Fibroblast of lung (primary cell): ENCODE results near the gene TMEM117.

Experiments used
- CTCF ChIP-seq, 2 donors: IDR thresholded peaks in 1 of 2; conservative IDR thresholded peaks in 1 of 2; 1 replicate in 1 of 2; 2 replicates in 1 of 2; pipeline ENCODE4 v1.5.1; 2011 to 2012; ENCODE audit warnings: low read length in 2 of 2, control low read depth in 1 of 2, inconsistent platforms in 1 of 2, low read depth in 1 of 2, mild to moderate bottlenecking in 1 of 2
- EZH2 ChIP-seq: IDR thresholded peaks from 2 replicates; pipeline ENCODE4 v1.5.1; 2012; ENCODE audit warnings: low read length, control low read depth, mild to moderate bottlenecking; ENCODE audit errors: missing control alignments

GRCh38 chr12:44099486-44099885 lies 263.6 kb downstream of the TMEM117 start:
- no peak for TF ChIP-seq EZH2
- TF ChIP-seq CTCF (conservative IDR thresholded peaks at IDR 0.05 in 1 of 2, IDR thresholded peaks at IDR 0.05 in 1 of 2; ENCODE audit: low read depth in 1 of 2, low read length in 2 of 2) = no peak
